ENCODE results near the gene COA5.

DNA sequence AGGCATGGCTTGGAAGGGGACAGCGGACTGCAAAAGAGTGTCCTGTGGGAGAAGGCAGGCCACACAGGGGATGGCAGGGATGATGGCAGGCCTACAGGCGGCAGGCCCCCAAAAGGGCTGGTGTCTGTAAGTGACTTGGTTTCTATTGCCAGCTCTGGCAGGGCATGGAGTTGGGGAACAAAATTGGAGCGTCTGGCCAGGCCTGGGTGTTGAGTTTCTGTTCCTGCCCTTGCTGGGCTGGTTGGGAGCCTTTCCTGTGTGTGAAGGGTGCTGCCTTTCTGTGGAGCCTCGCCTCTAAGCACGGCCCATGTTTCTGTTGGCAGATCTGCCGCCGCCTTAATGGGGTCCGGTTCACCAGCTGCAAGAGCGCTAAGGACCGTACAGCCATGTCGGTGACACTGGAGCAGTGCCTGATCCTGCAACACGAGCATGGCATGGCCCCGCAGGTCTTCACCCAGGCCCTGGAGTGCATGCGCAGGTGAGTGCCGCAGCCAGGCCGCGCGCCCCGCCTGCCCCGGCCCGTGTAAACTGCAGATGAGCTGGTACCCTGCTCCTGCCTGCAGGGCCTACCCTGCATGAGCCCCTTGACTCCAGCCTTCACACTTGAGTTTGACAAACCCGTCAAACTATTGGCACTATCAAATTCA is 31.5 kb downstream of the COA5 start:
- TF ChIP-seq, protein P1, sequence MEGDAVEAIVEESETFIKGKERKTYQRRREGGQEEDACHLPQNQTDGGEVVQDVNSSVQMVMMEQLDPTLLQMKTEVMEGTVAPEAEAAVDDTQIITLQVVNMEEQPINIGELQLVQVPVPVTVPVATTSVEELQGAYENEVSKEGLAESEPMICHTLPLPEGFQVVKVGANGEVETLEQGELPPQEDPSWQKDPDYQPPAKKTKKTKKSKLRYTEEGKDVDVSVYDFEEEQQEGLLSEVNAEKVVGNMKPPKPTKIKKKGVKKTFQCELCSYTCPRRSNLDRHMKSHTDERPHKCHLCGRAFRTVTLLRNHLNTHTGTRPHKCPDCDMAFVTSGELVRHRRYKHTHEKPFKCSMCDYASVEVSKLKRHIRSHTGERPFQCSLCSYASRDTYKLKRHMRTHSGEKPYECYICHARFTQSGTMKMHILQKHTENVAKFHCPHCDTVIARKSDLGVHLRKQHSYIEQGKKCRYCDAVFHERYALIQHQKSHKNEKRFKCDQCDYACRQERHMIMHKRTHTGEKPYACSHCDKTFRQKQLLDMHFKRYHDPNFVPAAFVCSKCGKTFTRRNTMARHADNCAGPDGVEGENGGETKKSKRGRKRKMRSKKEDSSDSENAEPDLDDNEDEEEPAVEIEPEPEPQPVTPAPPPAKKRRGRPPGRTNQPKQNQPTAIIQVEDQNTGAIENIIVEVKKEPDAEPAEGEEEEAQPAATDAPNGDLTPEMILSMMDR (conservative IDR thresholded peaks at IDR 0.05; ENCODE audit: low read depth in 2 of 2), result no peak
- TF ChIP-seq, protein P2, sequence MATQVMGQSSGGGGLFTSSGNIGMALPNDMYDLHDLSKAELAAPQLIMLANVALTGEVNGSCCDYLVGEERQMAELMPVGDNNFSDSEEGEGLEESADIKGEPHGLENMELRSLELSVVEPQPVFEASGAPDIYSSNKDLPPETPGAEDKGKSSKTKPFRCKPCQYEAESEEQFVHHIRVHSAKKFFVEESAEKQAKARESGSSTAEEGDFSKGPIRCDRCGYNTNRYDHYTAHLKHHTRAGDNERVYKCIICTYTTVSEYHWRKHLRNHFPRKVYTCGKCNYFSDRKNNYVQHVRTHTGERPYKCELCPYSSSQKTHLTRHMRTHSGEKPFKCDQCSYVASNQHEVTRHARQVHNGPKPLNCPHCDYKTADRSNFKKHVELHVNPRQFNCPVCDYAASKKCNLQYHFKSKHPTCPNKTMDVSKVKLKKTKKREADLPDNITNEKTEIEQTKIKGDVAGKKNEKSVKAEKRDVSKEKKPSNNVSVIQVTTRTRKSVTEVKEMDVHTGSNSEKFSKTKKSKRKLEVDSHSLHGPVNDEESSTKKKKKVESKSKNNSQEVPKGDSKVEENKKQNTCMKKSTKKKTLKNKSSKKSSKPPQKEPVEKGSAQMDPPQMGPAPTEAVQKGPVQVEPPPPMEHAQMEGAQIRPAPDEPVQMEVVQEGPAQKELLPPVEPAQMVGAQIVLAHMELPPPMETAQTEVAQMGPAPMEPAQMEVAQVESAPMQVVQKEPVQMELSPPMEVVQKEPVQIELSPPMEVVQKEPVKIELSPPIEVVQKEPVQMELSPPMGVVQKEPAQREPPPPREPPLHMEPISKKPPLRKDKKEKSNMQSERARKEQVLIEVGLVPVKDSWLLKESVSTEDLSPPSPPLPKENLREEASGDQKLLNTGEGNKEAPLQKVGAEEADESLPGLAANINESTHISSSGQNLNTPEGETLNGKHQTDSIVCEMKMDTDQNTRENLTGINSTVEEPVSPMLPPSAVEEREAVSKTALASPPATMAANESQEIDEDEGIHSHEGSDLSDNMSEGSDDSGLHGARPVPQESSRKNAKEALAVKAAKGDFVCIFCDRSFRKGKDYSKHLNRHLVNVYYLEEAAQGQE (IDR thresholded peaks at IDR 0.05; ENCODE audit: unreplicated experiment), result no peak
- TF ChIP-seq EZH2 (IDR thresholded peaks at IDR 0.05; ENCODE audit: low read depth, unreplicated experiment) (no peak), POLR2AphosphoS5 (IDR thresholded peaks at IDR 0.05; ENCODE audit: low read depth) (no peak), EZH2phosphoT487 (IDR thresholded peaks at IDR 0.05; ENCODE audit: unreplicated experiment) (no peak), JUNB (IDR thresholded peaks at IDR 0.05; ENCODE audit: unreplicated experiment) (no peak), STAT1 (IDR thresholded peaks at IDR 0.05; ENCODE audit: unreplicated experiment) (no peak)
